Body of pancreas (tissue), 4 donors: ENCODE measurements around the gene SCIN. TPM values are rescaled to one million over a fixed set of nuclear protein-coding genes. Genes with fewer than 3 reads are reported as not detected.
A peak's percentile ranks its signal among the peaks of the same experiment; 100 is the strongest.

Source experiments
- ATAC-seq: fragments of 150-250 bp; one replicate; pipeline ENCODE4 v1.9.1; 2016
- DNase-seq, 4 donors: peaks; one replicate each; pipeline ENCODE4 v3.0.0-alpha.2; 2019
- H3K27ac ChIP-seq, 4 donors: fragments of 200-600 bp; sonication (generic); 1 replicate in 3 of 4; 2 replicates in 1 of 4; pipeline versions ENCODE4 v1.5.1 to v1.6.1; 2016 to 2019; ENCODE audit warnings: mild to moderate bottlenecking in 1 of 4, mixed read lengths in 1 of 4, moderate library complexity in 1 of 4
- H3K27me3 ChIP-seq, 2 donors: fragments of 200-600 bp; sonication (generic); one replicate each; pipeline ENCODE4 v1.6.0; 2016; ENCODE audit warnings: mild to moderate bottlenecking in 1 of 2
- H3K36me3 ChIP-seq, 2 donors: fragments of 200-600 bp; sonication (generic); replicated peaks in 1 of 2; 2 replicates each; pipeline ENCODE4 v1.5.1; 2016; ENCODE audit warnings: low read depth in 2 of 2; ENCODE audit not compliant: insufficient read depth in 1 of 2
- H3K4me1 ChIP-seq: fragments of 200-600 bp; sonication (generic); one replicate; pipeline ENCODE4 v1.6.0; 2016
- H3K4me3 ChIP-seq, 2 donors: fragments of 200-600 bp; sonication (generic); 1 replicate in 1 of 2; 2 replicates in 1 of 2; pipeline ENCODE4 v1.5.1; 2016 to 2019
- H3K9me3 ChIP-seq, 3 donors: fragments of 200-600 bp; sonication (generic); 1 replicate in 2 of 3; 2 replicates in 1 of 3; pipeline ENCODE4 v1.5.1; 2016
- POLR2A ChIP-seq, 3 donors: fragments of 450-650 bp; IDR thresholded peaks; one replicate each; pipeline ENCODE4 v1.6.1; 2016; ENCODE audit warnings: antibody characterized with exemption in 3 of 3, mild to moderate bottlenecking in 2 of 3
- WGBS, 2 donors: methylation state at CpG; one replicate each; pipeline ENCODE4 v1.1.5; 2017; 5-methylcytosine and 5-hydroxymethylcytosine counted together
- intact Hi-C: fragments of 100-400 bp; cut with DNase I; formaldehyde crosslinking; loops from one replicate; pipeline ENCODE4 v1.15.1; 2023
- total RNA-seq, 2 donors: library from RNA; depleted of rRNA; stranded (reverse); fragments of >200 nt; gene quantifications; one replicate each; pipeline ENCODE4 v1.1.0, GENCODE V29; 2016
- TF ChIP-seq, protein P1 (sequence below), 7 experiments: fragments of 450-650 bp in 4 of 7; fragments of 200-600 bp in 3 of 7; sonication (generic) in 3 of 7; IDR thresholded peaks; one replicate each; pipeline ENCODE4 v1.5.1; 2016 to 2019; ENCODE audit warnings: antibody characterized with exemption in 7 of 7

SCIN gene
- total RNA-seq, 2 donors from 2014 or later, result 1.3 TPM; not detected in 1

GRCh38 chr7:12612622-12613021 is 42.1 kb downstream of the SCIN start:
- H3K27ac ChIP-seq, result no peak overlapping the region
- H3K27me3 ChIP-seq, result no peaks in the 10 kb centered on the region
- DNase-seq, result no peak
- H3K4me1 ChIP-seq, result no peaks in the 10 kb centered on the region
- ATAC-seq, result no peak
- no peaks in the 10 kb centered on the region for H3K36me3 ChIP-seq
- TF ChIP-seq, protein P1, sequence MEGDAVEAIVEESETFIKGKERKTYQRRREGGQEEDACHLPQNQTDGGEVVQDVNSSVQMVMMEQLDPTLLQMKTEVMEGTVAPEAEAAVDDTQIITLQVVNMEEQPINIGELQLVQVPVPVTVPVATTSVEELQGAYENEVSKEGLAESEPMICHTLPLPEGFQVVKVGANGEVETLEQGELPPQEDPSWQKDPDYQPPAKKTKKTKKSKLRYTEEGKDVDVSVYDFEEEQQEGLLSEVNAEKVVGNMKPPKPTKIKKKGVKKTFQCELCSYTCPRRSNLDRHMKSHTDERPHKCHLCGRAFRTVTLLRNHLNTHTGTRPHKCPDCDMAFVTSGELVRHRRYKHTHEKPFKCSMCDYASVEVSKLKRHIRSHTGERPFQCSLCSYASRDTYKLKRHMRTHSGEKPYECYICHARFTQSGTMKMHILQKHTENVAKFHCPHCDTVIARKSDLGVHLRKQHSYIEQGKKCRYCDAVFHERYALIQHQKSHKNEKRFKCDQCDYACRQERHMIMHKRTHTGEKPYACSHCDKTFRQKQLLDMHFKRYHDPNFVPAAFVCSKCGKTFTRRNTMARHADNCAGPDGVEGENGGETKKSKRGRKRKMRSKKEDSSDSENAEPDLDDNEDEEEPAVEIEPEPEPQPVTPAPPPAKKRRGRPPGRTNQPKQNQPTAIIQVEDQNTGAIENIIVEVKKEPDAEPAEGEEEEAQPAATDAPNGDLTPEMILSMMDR (IDR thresholded peaks at IDR 0.05), result no peak
- no peak for TF ChIP-seq POLR2A (IDR thresholded peaks at IDR 0.05)
- WGBS, 2 donors, result 8 to 22% methylated on average over 2 of the region's 2 CpGs
- H3K4me3 ChIP-seq, result no peak overlapping the region
- no peaks in the 10 kb centered on the region for H3K9me3 ChIP-seq
- intact Hi-C loops, result no loop called here

DNA sequence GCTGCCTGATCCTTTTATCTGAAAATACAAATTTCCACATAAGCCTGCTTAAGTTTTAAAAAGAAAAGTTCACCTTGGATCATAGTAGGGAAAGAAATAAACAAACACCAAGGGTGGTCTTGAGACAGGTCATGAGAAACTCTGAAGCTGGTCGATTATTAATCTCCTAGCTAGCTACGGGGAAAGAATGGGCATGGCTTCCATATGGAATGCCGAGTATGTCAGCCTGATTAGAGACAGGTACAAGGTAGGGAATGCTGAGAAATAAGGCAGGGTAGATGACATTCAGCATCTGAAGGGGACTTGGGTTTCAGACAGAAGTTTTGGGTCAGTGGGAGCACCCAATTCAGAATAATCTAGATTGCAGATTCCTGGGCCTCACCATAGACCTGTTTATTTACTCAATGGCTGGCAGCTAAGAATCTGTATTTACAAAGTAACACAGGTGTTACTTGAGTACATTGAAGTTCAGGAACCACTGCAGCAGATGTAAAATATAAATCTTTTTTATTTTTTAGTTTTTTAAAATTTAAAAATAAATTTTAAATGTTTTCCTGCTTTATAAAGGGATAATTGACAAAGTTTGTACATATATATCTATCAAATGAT is 49.0 kb downstream of the SCIN start:
- peaks cover 7% of the 10 kb centered on the region for H3K4me1 ChIP-seq
- no peaks in the 10 kb centered on the region for H3K27me3 ChIP-seq
- 15 to 18% methylated on average over 3 of the region's 3 CpGs for WGBS, 2 donors
- no peak overlapping the region for H3K4me3 ChIP-seq
- H3K27ac ChIP-seq, result no peak overlapping the region
- DNase-seq, result no peak
- intact Hi-C loops, result no loop called here
- no peak for TF ChIP-seq POLR2A (IDR thresholded peaks at IDR 0.05)
- TF ChIP-seq, protein P1 (IDR thresholded peaks at IDR 0.05), result no peak
- no peaks in the 10 kb centered on the region for H3K9me3 ChIP-seq
- ATAC-seq, result peak; percentile 30
- H3K36me3 ChIP-seq, result no peaks in the 10 kb centered on the region

GRCh38 chr7:12620371-12620770 is 49.9 kb downstream of the SCIN start:
- Histone ChIP-seq H3K4me1 (peaks cover 7% of the 10 kb centered on the region), H3K27me3 (no peaks in the 10 kb centered on the region), H3K4me3 (no peak overlapping the region), H3K9me3 (no peaks in the 10 kb centered on the region), H3K36me3 (no peaks in the 10 kb centered on the region), H3K27ac (no peak overlapping the region)
- DNase-seq (no peak), ATAC-seq (no peak)
- TF ChIP-seq, protein P1 (IDR thresholded peaks at IDR 0.05), result no peak
- no peak for TF ChIP-seq POLR2A (IDR thresholded peaks at IDR 0.05)
- intact Hi-C loops, result no loop called here

- Histone ChIP-seq H3K27me3 (no peaks in the 10 kb centered on the region), H3K4me1 (peaks cover 7% of the 10 kb centered on the region), H3K36me3 (no peaks in the 10 kb centered on the region), H3K4me3 (no peak overlapping the region), H3K27ac (no peak overlapping the region), H3K9me3 (no peaks in the 10 kb centered on the region)
- DNase-seq, result no peak
- intact Hi-C loops, result no loop called here
- no peak for ATAC-seq
- TF ChIP-seq POLR2A (IDR thresholded peaks at IDR 0.05), result no peak
- TF ChIP-seq, protein P1 (IDR thresholded peaks at IDR 0.05), result no peak
Observed at GRCh38 chr7:12623223-12623622, 52.7 kb downstream of the SCIN start.

DNA sequence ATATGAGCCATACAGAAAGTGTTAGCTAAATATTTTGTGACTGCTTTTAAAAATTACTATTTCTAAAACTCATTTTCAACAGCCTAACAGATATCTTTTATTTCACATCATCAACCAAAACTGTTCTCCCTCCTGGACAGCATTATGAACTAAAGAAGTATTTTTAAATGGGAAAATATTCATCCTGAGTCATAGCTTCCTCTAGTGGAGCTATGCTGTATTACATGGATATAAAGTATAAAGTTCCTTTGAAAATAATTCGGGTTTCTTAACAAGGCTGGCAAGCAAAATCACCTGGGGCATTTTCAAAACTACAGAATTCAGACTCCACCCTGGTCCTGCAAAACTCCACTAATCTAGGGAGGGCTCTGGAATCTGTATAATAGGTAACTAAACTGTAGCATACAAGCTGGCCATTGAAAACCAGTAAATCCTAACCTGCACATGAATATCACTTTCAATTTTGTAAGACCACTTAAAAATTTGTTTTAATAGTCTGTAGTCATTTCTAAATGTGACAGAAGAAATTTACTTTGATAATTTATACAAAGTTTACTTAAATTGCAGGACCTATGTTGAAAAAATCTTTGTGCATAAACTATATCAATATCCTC is 53.5 kb downstream of the SCIN start:
- ATAC-seq (peak; percentile 64), DNase-seq (no peak)
- peaks cover 6% of the 10 kb centered on the region for H3K4me1 ChIP-seq
- no peak overlapping the region for H3K27ac ChIP-seq
- TF ChIP-seq, protein P1 (IDR thresholded peaks at IDR 0.05), result peak; percentile 45 to 85 (median 77)
- TF ChIP-seq POLR2A (IDR thresholded peaks at IDR 0.05), result no peak
- intact Hi-C loops, result no loop called here
- 0 to 7% methylated on average over 1 of the region's 1 CpG for WGBS, 2 donors
- H3K9me3 ChIP-seq, result no peaks in the 10 kb centered on the region
- H3K36me3 ChIP-seq, result no peaks in the 10 kb centered on the region
- no peak overlapping the region for H3K4me3 ChIP-seq
- H3K27me3 ChIP-seq, result no peaks in the 10 kb centered on the region
